ENCODE results near the gene MACO1. TPM values are rescaled to one million over a fixed set of nuclear protein-coding genes. Genes with fewer than 3 reads are reported as not detected.
A peak's percentile ranks its signal among the peaks of the same experiment; 100 is the strongest.

Gene MACO1
- total RNA-seq, 6 experiments from 2014 or later, result 13.7 to 15.1 (median 14.4) TPM

- Mint-ChIP-seq H3K4me1 (ENCODE audit: low read depth) (peaks cover 7% of the 10 kb centered on the region), H3K27ac (no peak overlapping the region), H3K36me3 (ENCODE audit: low read depth) (no peaks in the 10 kb centered on the region), H3K9me3 (no peaks in the 10 kb centered on the region), H3K4me3 (peak overlapping the region; percentile 24; the same call in 1 of the 2 replicates), H3K27me3 (ENCODE audit: insufficient read depth) (peaks cover 4% of the 10 kb centered on the region)
- DNase-seq, result no peak
- TF ChIP-seq CTCF (IDR thresholded peaks at IDR 0.05), result no peak
These were observed 112.3 kb downstream of the MACO1 start for GRCh38 chr1:25543005-25543424.

GRCh38 chr1:25543425-25544242 is 112.9 kb downstream of the MACO1 start, which contains the start of gene LDLRAP1:
TSS of gene LDLRAP1 (plus strand) at chr1:25543606. CDS start at chr1:25543699, 93 bp downstream.
- no peaks in the 10 kb centered on the region for H3K9me3 Mint-ChIP-seq
- DNase-seq, result peak; percentile 44
- peaks cover 2% of the 10 kb centered on the region for H3K27me3 Mint-ChIP-seq (ENCODE audit: insufficient read depth)
- no peak for TF ChIP-seq CTCF (IDR thresholded peaks at IDR 0.05)
- H3K4me3 Mint-ChIP-seq, result peak within 1 kb of the TSS; percentile 84
- H3K27ac Mint-ChIP-seq, result no peak within 1 kb of the TSS
- no peaks in the 10 kb centered on the region for H3K36me3 Mint-ChIP-seq (ENCODE audit: low read depth)
- H3K4me1 Mint-ChIP-seq (ENCODE audit: low read depth), result peaks cover 8% of the 10 kb centered on the region

- H3K4me1 Mint-ChIP-seq (ENCODE audit: low read depth), result peaks cover 14% of the 10 kb centered on the region
- no peak for TF ChIP-seq CTCF (IDR thresholded peaks at IDR 0.05)
- no peak overlapping the region for H3K27ac Mint-ChIP-seq
- H3K9me3 Mint-ChIP-seq, result no peaks in the 10 kb centered on the region
- H3K36me3 Mint-ChIP-seq (ENCODE audit: low read depth), result no peaks in the 10 kb centered on the region
- DNase-seq, result no peak
- H3K27me3 Mint-ChIP-seq (ENCODE audit: insufficient read depth), result peaks cover 2% of the 10 kb centered on the region
- peak overlapping the region; percentile 84 for H3K4me3 Mint-ChIP-seq
These were observed 113.6 kb downstream of the MACO1 start for GRCh38 chr1:25544243-25544764.

GRCh38 chr1:25544819-25545218 is 114.1 kb downstream of the MACO1 start:
- Mint-ChIP-seq H3K27ac (0 out of 2 replicates have a peak overlapping the region, but pooled peaks have one; percentile 9), H3K4me1 (ENCODE audit: low read depth) (peaks cover 19% of the 10 kb centered on the region), H3K9me3 (no peaks in the 10 kb centered on the region), H3K4me3 (peak overlapping the region; percentile 84), H3K27me3 (ENCODE audit: insufficient read depth) (peaks cover 2% of the 10 kb centered on the region), H3K36me3 (ENCODE audit: low read depth) (no peaks in the 10 kb centered on the region; the same call in 1 of the 2 replicates)
- no peak for DNase-seq
- TF ChIP-seq CTCF (IDR thresholded peaks at IDR 0.05), result no peak

- Mint-ChIP-seq H3K27me3 (ENCODE audit: insufficient read depth) (peaks cover 1% of the 10 kb centered on the region), H3K4me3 (no peak overlapping the region), H3K4me1 (ENCODE audit: low read depth) (peaks cover 29% of the 10 kb centered on the region), H3K36me3 (ENCODE audit: low read depth) (no peaks in the 10 kb centered on the region; the same call in 1 of the 2 replicates), H3K27ac (no peak overlapping the region), H3K9me3 (no peaks in the 10 kb centered on the region)
- no peak for TF ChIP-seq CTCF (IDR thresholded peaks at IDR 0.05)
- no peak for DNase-seq
These were observed 115.1 kb downstream of the MACO1 start for GRCh38 chr1:25545767-25546166.
